Cardiac fibroblast (primary cell): ENCODE measurements around the gene BICRA.

Experiments
- DNase-seq, 2 donors: peaks; one replicate each; pipeline versions ENCODE4 v3.0.0 to v3.0.0-alpha.2; 2010; ENCODE audit warnings: low read depth in 2 of 2
- H3K4me3 ChIP-seq, 2 donors: replicated peaks in 1 of 2; 1 replicate in 1 of 2; 2 replicates in 1 of 2; pipeline ENCODE4 v1.5.1; 2011; ENCODE audit warnings: low read depth in 2 of 2, low read length in 2 of 2, mild to moderate bottlenecking in 2 of 2, moderate library complexity in 1 of 2
- CTCF ChIP-seq: IDR thresholded peaks from one replicate; pipeline ENCODE4 v1.5.1; 2011; ENCODE audit warnings: low read depth, mild to moderate bottlenecking, low read length, inconsistent platforms

Gene BICRA

DNA sequence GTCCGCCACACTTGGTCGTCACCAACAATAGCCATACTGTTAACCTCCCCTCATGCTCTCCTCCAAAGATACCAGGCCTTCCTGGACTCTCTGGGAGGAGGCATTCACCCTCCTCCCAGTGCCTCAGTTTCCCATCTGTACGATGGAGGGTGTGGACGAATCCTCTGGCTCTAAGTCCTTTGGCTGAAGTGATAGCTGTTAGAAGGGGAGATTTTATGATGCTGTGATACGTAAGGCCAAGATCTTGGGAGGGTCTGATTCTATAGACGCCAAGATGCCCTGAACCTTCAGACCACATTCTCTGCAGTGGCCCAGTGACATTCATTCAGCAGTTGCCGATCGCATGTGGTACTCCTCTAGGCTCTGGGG lies 121.6 kb downstream of the BICRA start:
- no peak overlapping the region for H3K4me3 ChIP-seq
- DNase-seq: no peak
- TF ChIP-seq CTCF: no peak

GRCh38 chr19:47730910-47731309 lies 122.0 kb downstream of the BICRA start:
- DNase-seq: no peak
- no peak overlapping the region for H3K4me3 ChIP-seq
- TF ChIP-seq CTCF: no peak

GRCh38 chr19:47735131-47735530 lies 126.2 kb downstream of the BICRA start:
- DNase-seq: no peak
- TF ChIP-seq CTCF: no peak
- no peak overlapping the region for H3K4me3 ChIP-seq

GRCh38 chr19:47740866-47741519 lies 132.1 kb downstream of the BICRA start:
- TF ChIP-seq CTCF: no peak
- no peak for DNase-seq
- no peak overlapping the region for H3K4me3 ChIP-seq

DNA sequence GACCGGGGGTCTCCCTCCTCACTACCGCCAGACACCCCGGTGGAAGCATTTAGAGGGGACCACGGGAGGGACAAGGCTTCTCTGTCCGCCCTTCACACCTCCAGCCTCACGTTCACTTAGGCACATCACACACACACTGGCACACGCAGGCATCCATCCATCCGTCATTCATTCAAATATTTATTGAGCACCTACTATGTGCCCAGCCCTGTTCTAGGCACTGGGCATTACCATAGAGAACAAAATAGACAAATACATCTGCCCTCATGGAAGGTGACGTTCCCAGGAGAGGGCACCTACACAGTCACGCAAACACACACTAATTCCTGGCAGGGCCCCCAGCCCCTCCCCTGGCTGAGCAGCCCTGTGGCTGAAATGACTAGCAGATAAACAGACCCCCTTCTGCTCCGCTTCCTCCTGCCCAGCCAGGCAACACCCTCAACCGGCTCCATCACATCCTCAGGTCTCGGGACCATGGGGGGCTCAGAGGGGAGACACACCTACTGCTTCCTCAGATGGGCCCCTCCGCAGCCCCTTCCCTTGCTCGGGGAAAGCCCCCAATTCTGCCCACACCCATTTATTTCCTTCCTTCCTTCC lies 132.7 kb downstream of the BICRA start:
- H3K4me3 ChIP-seq: no peak overlapping the region
- TF ChIP-seq CTCF: no peak
- no peak for DNase-seq

GRCh38 chr19:47742634-47743033 lies 133.7 kb downstream of the BICRA start:
- H3K4me3 ChIP-seq: peak overlapping the region in 1 of 2 donors; percentile 5
- TF ChIP-seq CTCF: no peak
- DNase-seq: peak in 1 of 2 donors; percentile 49
